NOMO-1 treated with dmso at 0.1 percent for 144 hours (cell line): Measurements from ENCODE around the gene TNK1.
A peak's percentile ranks its signal among the peaks of the same experiment; 100 is the strongest.
"Not testable (repeated sequence)": the region's sequence is repeated elsewhere in the genome, so short reads cannot be mapped to it uniquely, and the experiment has no call there.

ENCODE experiments used
- DNase-seq: peaks from one replicate; lab custom pipeline; 2025; ENCODE audit not compliant: unreplicated experiment; lab: John Stamatoyannopoulos, UW

Gene TNK1

GRCh38 chr17:7355053-7355452 is 25.8 kb upstream of the TNK1 start, which contains the start of gene TMEM95:
TSS of gene TMEM95 (plus strand) at chr17:7355156. CDS start at chr17:7355205, 49 bp downstream.
- DNase-seq: no peak

- DNase-seq: no peak
Measured at GRCh38 chr17:7355573-7355972, 25.3 kb upstream of the TNK1 start.

- DNase-seq: peak; percentile 38
Measured at GRCh38 chr17:7356072-7356549, 24.8 kb upstream of the TNK1 start.

GRCh38 chr17:7356756-7357155 is 24.1 kb upstream of the TNK1 start:
- no peak for DNase-seq

GRCh38 chr17:7357381-7357780 is 23.5 kb upstream of the TNK1 start:
- DNase-seq: no peak

GRCh38 chr17:7361906-7362305 is 19.0 kb upstream of the TNK1 start:
- DNase-seq: no peak

- no peak for DNase-seq
Measured at GRCh38 chr17:7363311-7363710, 17.6 kb upstream of the TNK1 start.

- not testable (repeated sequence) for DNase-seq
Measured at GRCh38 chr17:7365963-7366362, 14.9 kb upstream of the TNK1 start.

- no peak for DNase-seq
Measured at GRCh38 chr17:7367083-7367482, 13.8 kb upstream of the TNK1 start.

- DNase-seq: no peak
Measured at GRCh38 chr17:7367918-7368598, 12.8 kb upstream of the TNK1 start.

- not testable (repeated sequence) for DNase-seq
Measured at GRCh38 chr17:7368599-7368994, 12.3 kb upstream of the TNK1 start.

GRCh38 chr17:7369825-7370224 is 11.1 kb upstream of the TNK1 start:
- no peak for DNase-seq

GRCh38 chr17:7370853-7371252 is 10.0 kb upstream of the TNK1 start:
- DNase-seq: no peak

- DNase-seq: no peak
Measured at GRCh38 chr17:7374353-7374752, 6.5 kb upstream of the TNK1 start.

- DNase-seq: no peak
Measured at GRCh38 chr17:7379134-7379533, 1.8 kb upstream of the TNK1 start.

GRCh38 chr17:7380321-7380720 is 568 bp upstream of the TNK1 start:
- DNase-seq: no peak

GRCh38 chr17:7382901-7383300 is 2.0 kb downstream of the TNK1 start:
- DNase-seq: no peak

- no peak for DNase-seq
Measured at GRCh38 chr17:7383371-7383741, 2.5 kb downstream of the TNK1 start.

- no peak for DNase-seq
Measured at GRCh38 chr17:7383742-7384488, 3.0 kb downstream of the TNK1 start.

- no peak for DNase-seq
Measured at GRCh38 chr17:7384489-7385081, 3.7 kb downstream of the TNK1 start.

- no peak for DNase-seq
Measured at GRCh38 chr17:7388856-7389255, 8.0 kb downstream of the TNK1 start.
